Pericardium fibroblast (primary cell): Measurements from ENCODE around the gene NUTM2A. TPM values are rescaled to one million over a fixed set of nuclear protein-coding genes. Genes with fewer than 3 reads are reported as not detected.

ENCODE experiments used
- total RNA-seq: library from RNA; depleted of rRNA; stranded (reverse); fragments of >200 nt; gene quantifications from 2 replicates; pipeline ENCODE4 v1.2.3, GENCODE V29; 2015

NUTM2A gene
- 0.34 and 3.4 TPM in 2 replicates for total RNA-seq

GRCh38 chr10:87225148-87225547 is at the start of gene NUTM2A:
Gene NUTM2A, plus strand, starts transcription at chr10:87225448. Its CDS starts 383 bp downstream, at chr10:87225831.

Other genes starting within 250 kb of the NUTM2A start
- not detected in 2 replicates for gene FAM25A, start 205.2 kb upstream of the NUTM2A start, total RNA-seq
- 125 and 152 TPM in 2 replicates for gene GLUD1, start 130.6 kb upstream of the NUTM2A start, total RNA-seq
- 13.9 and 27.3 TPM in 2 replicates for gene SHLD2, start 130.2 kb upstream of the NUTM2A start, total RNA-seq
- gene NUTM2D, start 132.3 kb downstream of the NUTM2A start, total RNA-seq, result 2.0 and 3.5 TPM in 2 replicates